Activated naive CD8-positive, alpha-beta T cell treated with anti-CD3 and anti-CD28 coated beads, Interleukin-2, amount 50 U/mL, for 24 hours (primary cell): ENCODE data around the gene DNAJB2.
A peak's percentile ranks its signal among the peaks of the same experiment; 100 is the strongest.
"Not testable (repeated sequence)": the region's sequence is repeated elsewhere in the genome, so short reads cannot be mapped to it uniquely, and the experiment has no call there.

Experiments
- ATAC-seq: fragments of 150-1000 bp; cut with Tn5 transposase; one replicate; pipeline ENCODE4 v1.10.0; 2021
- DNase-seq: peaks from one replicate; pipeline ENCODE4 v3.0.0; 2021
- H3K27ac Mint-ChIP-seq: one replicate; pipeline ENCODE4 v1.8.0; 2021; ENCODE audit warnings: mild to moderate bottlenecking, mixed read lengths
- H3K27me3 Mint-ChIP-seq: one replicate; pipeline ENCODE4 v1.8.0; 2021; ENCODE audit warnings: mixed read lengths
- H3K36me3 Mint-ChIP-seq: one replicate; pipeline ENCODE4 v1.8.0; 2021; ENCODE audit warnings: low read depth, mixed read lengths
- H3K4me1 Mint-ChIP-seq: one replicate; pipeline ENCODE4 v1.8.0; 2021; ENCODE audit warnings: mixed read lengths
- H3K4me3 Mint-ChIP-seq: one replicate; pipeline ENCODE4 v1.8.0; 2021; ENCODE audit warnings: mild to moderate bottlenecking, moderate library complexity, mixed read lengths
- H3K9me3 Mint-ChIP-seq: one replicate; pipeline ENCODE4 v1.8.0; 2021; ENCODE audit warnings: mixed read lengths

The DNAJB2 gene

GRCh38 chr2:219285894-219286425 is 6.8 kb downstream of the DNAJB2 start:
- H3K27ac Mint-ChIP-seq, result no peak overlapping the region
- no peaks in the 10 kb centered on the region for H3K27me3 Mint-ChIP-seq
- no peak for ATAC-seq
- H3K9me3 Mint-ChIP-seq, result no peaks in the 10 kb centered on the region
- H3K36me3 Mint-ChIP-seq, result peaks cover 12% of the 10 kb centered on the region
- H3K4me1 Mint-ChIP-seq, result peaks cover 14% of the 10 kb centered on the region
- no peak for DNase-seq
- no peak overlapping the region for H3K4me3 Mint-ChIP-seq

GRCh38 chr2:219286436-219287115 is 7.4 kb downstream of the DNAJB2 start:
- ATAC-seq (no peak), DNase-seq (no peak)
- Mint-ChIP-seq H3K4me1 (peaks cover 7% of the 10 kb centered on the region), H3K4me3 (no peak overlapping the region), H3K9me3 (no peaks in the 10 kb centered on the region), H3K27ac (peak overlapping the region; percentile 49), H3K36me3 (peaks cover 11% of the 10 kb centered on the region), H3K27me3 (no peaks in the 10 kb centered on the region)

- not testable (repeated sequence) for H3K4me1 Mint-ChIP-seq, H3K9me3 Mint-ChIP-seq, ATAC-seq, H3K4me3 Mint-ChIP-seq, H3K36me3 Mint-ChIP-seq, H3K27ac Mint-ChIP-seq, DNase-seq, H3K27me3 Mint-ChIP-seq
Observed at GRCh38 chr2:219287116-219287440, 7.9 kb downstream of the DNAJB2 start.

- no peaks in the 10 kb centered on the region for H3K9me3 Mint-ChIP-seq
- peaks cover 3% of the 10 kb centered on the region for H3K36me3 Mint-ChIP-seq
- ATAC-seq, result no peak
- H3K4me3 Mint-ChIP-seq, result no peak overlapping the region
- H3K4me1 Mint-ChIP-seq, result peaks cover 6% of the 10 kb centered on the region
- no peaks in the 10 kb centered on the region for H3K27me3 Mint-ChIP-seq
- H3K27ac Mint-ChIP-seq, result no peak overlapping the region
- no peak for DNase-seq
Observed at GRCh38 chr2:219287580-219288265, 8.6 kb downstream of the DNAJB2 start.

GRCh38 chr2:219289195-219289536 is 10.0 kb downstream of the DNAJB2 start:
- H3K27me3 Mint-ChIP-seq, result no peaks in the 10 kb centered on the region
- DNase-seq (no peak), ATAC-seq (no peak)
- H3K4me3 Mint-ChIP-seq, result no peak overlapping the region
- H3K4me1 Mint-ChIP-seq, result peaks cover 4% of the 10 kb centered on the region
- no peaks in the 10 kb centered on the region for H3K9me3 Mint-ChIP-seq
- H3K27ac Mint-ChIP-seq, result no peak overlapping the region
- H3K36me3 Mint-ChIP-seq, result no peaks in the 10 kb centered on the region

- H3K9me3 Mint-ChIP-seq, result no peaks in the 10 kb centered on the region
- no peak for ATAC-seq
- no peak overlapping the region for H3K27ac Mint-ChIP-seq
- DNase-seq, result no peak
- no peaks in the 10 kb centered on the region for H3K27me3 Mint-ChIP-seq
- no peaks in the 10 kb centered on the region for H3K36me3 Mint-ChIP-seq
- H3K4me1 Mint-ChIP-seq, result peaks cover 6% of the 10 kb centered on the region
- no peak overlapping the region for H3K4me3 Mint-ChIP-seq
Observed at GRCh38 chr2:219289537-219290361, 10.6 kb downstream of the DNAJB2 start.

- H3K9me3 Mint-ChIP-seq, result no peaks in the 10 kb centered on the region
- H3K36me3 Mint-ChIP-seq, result no peaks in the 10 kb centered on the region
- no peak for DNase-seq
- no peak overlapping the region for H3K27ac Mint-ChIP-seq
- H3K4me1 Mint-ChIP-seq, result peaks cover 13% of the 10 kb centered on the region
- H3K4me3 Mint-ChIP-seq, result no peak overlapping the region
- ATAC-seq, result no peak
- peaks cover 1% of the 10 kb centered on the region for H3K27me3 Mint-ChIP-seq
Observed at GRCh38 chr2:219290381-219291171, 11.4 kb downstream of the DNAJB2 start.

GRCh38 chr2:219291394-219291793 is 12.2 kb downstream of the DNAJB2 start:
- Mint-ChIP-seq H3K36me3 (no peaks in the 10 kb centered on the region), H3K4me1 (peaks cover 16% of the 10 kb centered on the region), H3K9me3 (no peaks in the 10 kb centered on the region), H3K4me3 (no peak overlapping the region), H3K27ac (no peak overlapping the region), H3K27me3 (peaks cover 3% of the 10 kb centered on the region)
- DNase-seq (no peak), ATAC-seq (no peak)

- Mint-ChIP-seq H3K36me3 (no peaks in the 10 kb centered on the region), H3K27ac (no peak overlapping the region), H3K9me3 (no peaks in the 10 kb centered on the region), H3K27me3 (peaks cover 3% of the 10 kb centered on the region), H3K4me1 (peaks cover 16% of the 10 kb centered on the region), H3K4me3 (no peak overlapping the region)
- no peak for DNase-seq
- no peak for ATAC-seq
Observed at GRCh38 chr2:219291910-219292490, 12.8 kb downstream of the DNAJB2 start.

GRCh38 chr2:219292616-219293015 is 13.4 kb downstream of the DNAJB2 start:
- Mint-ChIP-seq H3K4me1 (peaks cover 16% of the 10 kb centered on the region), H3K9me3 (no peaks in the 10 kb centered on the region), H3K36me3 (no peaks in the 10 kb centered on the region), H3K4me3 (no peak overlapping the region), H3K27me3 (peaks cover 3% of the 10 kb centered on the region), H3K27ac (no peak overlapping the region)
- DNase-seq, result no peak
- no peak for ATAC-seq

- H3K4me1 Mint-ChIP-seq, result peaks cover 20% of the 10 kb centered on the region
- ATAC-seq (no peak), DNase-seq (no peak)
- no peaks in the 10 kb centered on the region for H3K36me3 Mint-ChIP-seq
- H3K4me3 Mint-ChIP-seq, result peak overlapping the region; percentile 78
- no peaks in the 10 kb centered on the region for H3K9me3 Mint-ChIP-seq
- peaks cover 3% of the 10 kb centered on the region for H3K27me3 Mint-ChIP-seq
- H3K27ac Mint-ChIP-seq, result peak overlapping the region; percentile 71
Observed at GRCh38 chr2:219293736-219294231, 14.6 kb downstream of the DNAJB2 start.

- DNase-seq (peak; percentile 93), ATAC-seq (peak; percentile 79)
- peak overlapping the region; percentile 78 for H3K4me3 Mint-ChIP-seq
- no peaks in the 10 kb centered on the region for H3K9me3 Mint-ChIP-seq
- H3K27me3 Mint-ChIP-seq, result peaks cover 6% of the 10 kb centered on the region
- H3K27ac Mint-ChIP-seq, result peak overlapping the region; percentile 71
- no peaks in the 10 kb centered on the region for H3K36me3 Mint-ChIP-seq
- H3K4me1 Mint-ChIP-seq, result peaks cover 23% of the 10 kb centered on the region
Observed at GRCh38 chr2:219294356-219295351, 15.5 kb downstream of the DNAJB2 start.

GRCh38 chr2:219296142-219296541 is 17.0 kb downstream of the DNAJB2 start:
- no peak for DNase-seq
- H3K27ac Mint-ChIP-seq, result peak overlapping the region; percentile 71

More at GRCh38 chr2:219296142-219296541, 17.0 kb downstream of the DNAJB2 start:
- no peaks in the 10 kb centered on the region for H3K9me3 Mint-ChIP-seq
- H3K36me3 Mint-ChIP-seq, result no peaks in the 10 kb centered on the region
- H3K4me3 Mint-ChIP-seq, result no peak overlapping the region
- no peak for ATAC-seq
- peaks cover 15% of the 10 kb centered on the region for H3K27me3 Mint-ChIP-seq
- peaks cover 23% of the 10 kb centered on the region for H3K4me1 Mint-ChIP-seq
